Hematopoietic multipotent progenitor cell treated with erythropoietin and hydrocortisone succinate and interleukin-3 and kit ligand, for 15 days (in vitro differentiated cells): ENCODE measurements around the gene ZSWIM9.

Source experiments
- DNase-seq: peaks from one replicate; pipeline ENCODE4 v3.0.0-alpha.2; 2015; ENCODE audit warnings: low spot score

ZSWIM9 gene

DNA sequence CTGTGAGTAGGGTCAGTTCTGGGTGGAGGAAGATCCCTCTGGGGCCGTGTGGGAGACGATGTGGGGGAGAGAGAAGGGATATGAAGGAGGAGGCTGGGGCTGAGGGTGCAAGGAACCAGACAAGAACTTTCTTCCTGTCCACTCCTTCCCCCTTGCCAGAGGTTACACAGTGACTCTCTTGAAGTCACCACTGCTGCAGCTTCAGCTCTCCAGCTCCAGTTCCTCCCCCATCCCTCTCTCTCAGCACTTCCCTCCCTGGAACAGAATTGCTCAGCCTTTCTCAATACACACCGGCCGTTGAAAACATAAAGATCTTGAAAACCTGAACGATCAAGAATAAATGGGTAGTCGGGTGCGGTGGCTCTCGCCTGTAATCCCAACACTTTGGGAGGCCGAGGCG, 5.1 kb downstream of the ZSWIM9 start:
- DNase-seq = no peak

- DNase-seq = no peak
These were observed 5.7 kb downstream of the ZSWIM9 start for GRCh38 chr19:48176226-48176625.

- DNase-seq = no peak
These were observed 11.0 kb downstream of the ZSWIM9 start for GRCh38 chr19:48181505-48181904.

- DNase-seq = no peak
These were observed 12.0 kb downstream of the ZSWIM9 start for GRCh38 chr19:48182434-48182833.

DNA sequence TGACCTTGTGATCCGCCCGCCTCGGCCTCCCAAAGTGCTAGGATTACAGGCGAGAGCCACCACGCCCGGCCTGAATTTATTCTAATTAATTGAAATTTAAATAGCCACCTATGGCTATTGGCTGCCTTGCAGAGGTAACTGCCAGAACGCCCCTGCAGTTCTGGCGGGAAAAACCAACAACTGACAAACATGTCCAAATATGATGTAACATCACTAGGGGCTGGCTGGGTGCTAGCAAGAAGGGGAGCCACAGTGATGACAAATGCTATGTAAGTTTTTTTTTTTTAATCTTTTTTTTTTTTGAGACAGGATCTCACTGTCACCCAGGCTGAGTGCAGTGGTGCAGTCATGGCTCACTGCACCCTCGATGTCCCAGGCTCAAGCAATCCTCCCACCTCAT, 12.9 kb downstream of the ZSWIM9 start:
- DNase-seq = no peak

GRCh38 chr19:48186015-48186414, 15.5 kb downstream of the ZSWIM9 start:
- no peak for DNase-seq

DNA sequence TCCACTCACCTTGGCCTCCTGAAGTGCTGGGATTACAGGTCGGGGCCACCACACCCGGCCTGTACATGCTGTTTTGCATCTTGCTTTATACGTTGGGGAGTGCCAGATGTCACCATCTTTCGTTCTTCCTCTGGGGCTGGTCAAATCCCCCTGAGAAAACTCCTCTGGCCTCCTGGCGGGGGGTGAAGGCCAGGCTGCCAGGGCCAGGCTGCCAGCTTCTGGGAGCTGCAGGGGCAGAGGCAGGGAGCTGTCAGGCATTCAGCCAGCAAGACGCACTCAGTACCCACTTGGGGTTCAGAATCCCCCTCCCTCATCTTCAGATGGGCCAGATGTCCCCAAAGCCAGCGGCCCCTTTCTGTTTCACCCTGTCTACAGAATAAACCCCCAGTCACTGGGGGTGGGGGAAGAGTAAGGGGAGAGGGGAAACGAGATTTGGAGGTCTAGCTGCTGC, 16.1 kb downstream of the ZSWIM9 start:
- DNase-seq = no peak

DNA sequence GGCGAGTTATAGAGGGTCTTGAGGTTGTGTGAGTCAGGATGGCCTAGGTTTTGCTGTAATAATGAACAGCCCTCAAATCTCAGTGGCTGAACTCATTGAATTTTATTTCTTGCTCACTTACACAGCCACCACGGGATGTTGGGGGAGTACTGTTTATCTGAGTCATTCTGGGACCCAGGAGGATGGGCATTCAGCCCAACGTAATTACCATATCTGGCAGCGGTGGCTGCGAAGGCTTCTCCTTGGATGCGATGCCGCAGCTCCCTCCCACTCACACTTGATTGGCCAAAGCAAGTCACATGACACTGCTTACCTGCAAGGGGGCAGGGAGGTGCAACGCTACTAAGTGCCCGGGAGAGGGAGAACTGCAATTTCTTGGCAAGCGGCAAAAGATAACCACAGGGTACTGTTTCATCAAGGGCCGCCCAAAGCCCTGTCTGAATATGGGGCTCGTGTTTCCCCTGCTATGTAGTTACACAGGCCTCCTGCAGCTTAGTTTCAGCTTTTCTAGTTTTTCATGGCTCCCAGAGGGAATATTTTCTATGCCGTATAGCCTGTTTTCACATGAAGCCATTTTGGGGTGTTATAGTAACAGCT, 19.9 kb downstream of the ZSWIM9 start:
- peak; percentile 47 for DNase-seq

DNA sequence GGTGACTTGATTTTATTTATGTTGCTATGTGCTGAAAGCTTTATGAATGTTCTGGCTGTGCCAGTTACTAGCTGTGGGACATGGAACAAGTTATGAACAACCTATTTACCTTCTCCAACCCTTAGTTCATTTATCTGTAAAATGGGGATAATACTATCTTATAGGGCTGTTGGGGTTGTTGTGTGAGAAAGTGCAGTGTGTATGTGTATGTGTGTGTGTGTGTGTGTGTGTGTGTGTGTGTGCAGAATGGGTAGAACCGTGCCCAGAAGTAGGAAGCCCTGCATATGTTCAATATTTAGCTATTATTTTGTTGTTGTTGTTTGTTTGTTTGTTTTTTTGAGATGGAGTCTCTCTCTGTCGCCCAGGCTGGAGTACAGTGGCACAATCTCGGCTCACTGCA, 20.4 kb downstream of the ZSWIM9 start:
- no peak for DNase-seq

- no peak for DNase-seq
These were observed 22.3 kb downstream of the ZSWIM9 start for GRCh38 chr19:48192750-48193149.

- DNase-seq = peak; percentile 26
These were observed 23.8 kb downstream of the ZSWIM9 start for GRCh38 chr19:48194041-48194843.

DNA sequence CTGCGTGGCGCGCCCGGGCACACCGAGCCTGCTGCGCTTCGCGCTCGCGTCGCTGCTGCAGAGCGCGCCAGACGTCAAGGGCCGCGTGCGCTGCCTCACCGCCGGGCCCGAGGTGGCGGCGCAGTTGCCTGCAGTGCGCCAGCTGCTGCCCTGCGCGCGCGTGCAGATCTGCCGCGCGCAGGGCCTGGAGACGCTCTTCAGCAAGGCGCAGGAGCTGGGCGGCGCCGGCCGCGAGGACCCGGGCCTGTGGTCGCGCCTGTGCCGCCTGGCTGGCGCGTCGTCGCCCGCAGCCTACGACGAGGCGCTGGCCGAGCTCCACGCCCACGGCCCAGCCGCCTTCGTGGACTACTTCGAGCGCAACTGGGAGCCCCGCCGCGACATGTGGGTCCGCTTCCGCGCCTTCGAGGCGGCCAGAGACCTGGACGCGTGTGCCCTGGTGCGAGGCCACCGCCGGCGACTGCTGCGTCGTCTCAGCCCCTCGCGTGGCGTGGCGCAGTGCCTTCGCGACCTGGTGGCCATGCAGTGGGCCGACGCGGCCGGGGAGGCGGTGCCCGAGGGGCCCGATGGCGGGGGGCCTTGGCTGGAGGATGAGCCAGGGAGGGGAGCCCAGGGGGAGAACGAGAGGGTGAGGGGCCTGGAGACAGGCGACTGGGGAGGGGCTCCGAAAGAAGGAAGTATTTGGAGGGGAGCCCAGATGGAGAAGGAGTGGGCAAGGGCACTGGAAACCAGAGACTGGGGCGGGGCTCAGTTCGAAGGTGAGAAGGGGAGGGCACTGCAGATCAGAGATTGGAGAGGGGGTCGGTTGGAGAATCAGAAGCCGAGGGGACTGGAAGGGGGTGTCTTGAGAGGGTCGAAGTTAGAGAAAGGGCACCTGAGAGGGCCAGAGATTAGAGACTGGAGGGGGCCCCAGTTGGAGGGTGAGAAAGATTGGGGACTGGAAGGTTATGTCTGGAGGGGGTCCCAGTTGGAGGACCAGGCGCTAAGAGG, 24.7 kb downstream of the ZSWIM9 start:
- DNase-seq = no peak

GRCh38 chr19:48196321-48196763, 25.9 kb downstream of the ZSWIM9 start:
- DNase-seq = no peak

DNA sequence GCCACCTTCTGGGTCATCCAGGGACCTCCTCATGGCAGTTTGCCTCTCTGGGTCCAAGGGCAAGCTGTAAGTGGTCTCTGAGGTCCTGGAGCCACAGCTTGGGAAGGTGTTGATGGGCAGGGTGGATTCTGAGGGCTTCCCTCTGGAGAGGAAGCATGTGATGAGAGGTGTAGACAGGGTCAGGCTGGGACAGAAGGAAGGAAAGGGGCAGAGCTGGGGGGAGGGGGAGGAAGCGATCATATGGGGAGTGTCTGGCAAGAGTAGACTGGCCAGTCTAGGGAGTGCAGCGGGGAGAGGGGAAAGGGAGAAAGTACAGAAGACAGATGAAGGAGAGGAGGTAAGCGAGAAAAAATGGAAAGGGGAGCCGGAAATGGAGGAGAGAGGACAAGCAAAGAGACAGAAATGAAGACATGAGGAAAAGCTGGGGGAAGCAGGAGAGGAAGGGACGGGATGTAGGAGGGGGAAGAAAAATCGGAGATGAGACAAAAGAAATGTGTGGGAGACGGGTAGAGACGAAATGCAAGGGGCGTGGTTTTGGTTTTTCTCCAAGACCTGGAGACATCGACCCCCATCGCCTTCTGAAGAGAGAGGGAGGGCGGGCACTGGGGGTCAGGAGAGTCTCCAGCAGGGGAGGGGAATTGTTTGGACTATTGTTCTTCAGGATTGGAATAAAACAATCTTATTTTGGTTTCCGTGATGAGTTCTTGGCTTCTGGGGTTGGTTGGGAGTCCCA, 26.6 kb downstream of the ZSWIM9 start:
- no peak for DNase-seq

- no peak for DNase-seq
These were observed 32.8 kb downstream of the ZSWIM9 start for GRCh38 chr19:48203222-48203793.

- DNase-seq = peak; percentile 86
These were observed 33.5 kb downstream of the ZSWIM9 start for GRCh38 chr19:48203794-48204628.

DNA sequence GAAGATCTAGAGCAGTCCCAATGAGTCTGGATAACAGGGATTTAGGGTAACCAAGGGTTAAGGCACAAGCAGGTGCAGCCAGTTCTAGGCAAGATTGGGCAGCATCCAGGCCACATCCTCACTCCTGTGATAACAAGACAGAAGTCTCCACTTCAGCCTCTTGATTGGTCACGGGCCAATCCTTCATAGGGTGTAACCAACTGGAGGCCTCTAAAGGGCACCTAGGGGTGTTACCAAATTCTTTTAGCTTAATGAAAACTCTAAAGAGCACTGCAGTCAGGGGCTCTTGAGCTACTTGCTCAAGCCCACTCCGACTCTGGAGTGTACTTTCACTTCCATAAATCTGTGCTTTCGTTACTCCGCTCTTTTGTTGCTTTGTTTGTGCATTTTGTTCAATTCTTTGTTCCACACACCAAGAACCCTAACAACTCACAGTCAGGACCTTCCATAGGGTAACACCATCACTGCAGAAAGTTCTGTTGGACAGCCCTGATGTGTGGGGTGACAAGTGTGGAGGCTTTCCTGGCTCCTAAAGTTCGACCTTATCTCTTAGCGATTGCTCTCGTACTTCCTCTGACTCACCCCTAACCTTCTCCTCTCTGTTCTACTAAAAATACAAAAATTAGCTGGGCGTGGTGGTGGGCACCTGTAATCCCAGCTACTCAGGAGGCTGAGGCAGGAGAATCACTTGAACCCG, 36.1 kb downstream of the ZSWIM9 start:
- DNase-seq = peak; percentile 69

DNA sequence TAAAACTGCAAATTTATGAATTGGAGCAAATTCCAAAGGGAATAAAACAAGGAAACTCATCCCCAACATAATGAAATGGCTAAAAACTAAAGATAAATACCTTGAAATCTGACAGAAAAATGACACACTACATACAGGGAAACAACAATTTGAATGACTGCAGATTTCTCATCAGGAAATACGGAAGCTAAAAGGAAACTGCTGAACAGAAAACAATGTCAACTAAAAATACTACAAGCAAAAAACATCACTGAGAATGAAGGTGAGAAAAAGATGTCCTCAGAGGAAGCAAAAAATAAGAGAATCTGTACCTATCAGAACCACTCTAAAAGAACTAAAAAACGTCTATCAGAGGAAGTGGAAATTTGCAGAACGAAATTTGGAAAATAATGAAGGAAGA, 39.5 kb downstream of the ZSWIM9 start:
- DNase-seq = no peak

DNA sequence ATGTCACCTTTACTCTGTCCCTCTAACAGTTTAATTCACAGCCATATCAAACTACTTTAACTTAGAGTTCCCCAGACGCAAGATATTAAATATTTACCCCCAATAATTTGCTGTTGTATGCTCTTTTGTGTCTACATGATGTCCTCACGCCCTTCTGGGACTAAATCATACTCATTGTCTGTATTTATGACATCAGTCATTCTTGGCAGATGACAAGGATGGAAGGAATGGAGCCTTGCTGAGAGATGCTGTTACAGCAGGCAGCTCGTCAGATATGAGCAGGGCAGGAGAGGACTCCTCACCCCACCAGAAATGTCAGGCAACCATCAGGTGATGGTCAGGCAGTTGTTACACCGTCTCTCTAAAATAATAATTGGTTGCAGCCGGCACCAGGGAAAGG, 43.5 kb downstream of the ZSWIM9 start:
- DNase-seq = no peak

- no peak for DNase-seq
These were observed 46.5 kb downstream of the ZSWIM9 start for GRCh38 chr19:48216933-48217332.
